HL-60/S4 (cell line): ENCODE results near the gene OBSCN.

ENCODE experiments used
- in situ Hi-C: fragments of 300-500 bp; cut with MboI; formaldehyde crosslinking; loops from 2 replicates; pipeline ENCODE4 v1.14.3; 2022; ENCODE audit warnings: low sequenced_read_pairs

OBSCN gene

GRCh38 chr1:228428412-228428811, 220.6 kb downstream of the OBSCN start:
- in situ Hi-C loops, result no loop called here
